HG03097 (cell line): ENCODE measurements around the gene PCDH18.

Experiments
- ATAC-seq: cut with Tn5 transposase; IDR thresholded peaks from one replicate; pipeline ENCODE4 v1.9.1; 2021; ENCODE audit not compliant: unreplicated experiment, low FRiP score

Gene PCDH18

DNA sequence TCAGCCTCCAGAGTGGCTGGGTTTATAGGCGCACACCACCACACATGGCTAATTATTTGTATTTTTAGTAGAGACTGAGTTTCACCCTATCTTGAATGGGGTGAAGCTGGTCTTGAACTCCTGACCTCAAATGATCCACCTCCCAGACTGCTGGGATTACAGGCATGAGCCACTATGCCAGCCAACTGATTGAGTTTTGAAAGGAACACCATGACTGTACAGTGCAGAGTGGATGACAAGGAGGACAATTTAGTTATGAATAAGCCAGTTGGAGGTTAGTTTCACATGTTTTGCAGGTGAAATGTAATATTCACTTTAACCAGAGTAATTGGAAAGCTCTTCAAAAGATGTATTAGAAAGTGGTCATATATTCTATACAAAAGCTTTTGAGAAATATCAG is 60.8 kb downstream of the PCDH18 start:
- ATAC-seq: no peak

- ATAC-seq: no peak
These were observed 61.5 kb downstream of the PCDH18 start for GRCh38 chr4:137470806-137471205.
